Naive B cell (primary cell): ENCODE data around the gene NTM. TPM values are rescaled to one million over a fixed set of nuclear protein-coding genes. Genes with fewer than 3 reads are reported as not detected.

Source experiments
- ATAC-seq, 2 donors: fragments of 150-1000 bp; cut with Tn5 transposase; 2 replicates each; pipeline ENCODE4 v1.10.0; 2021; ENCODE audit warnings: low read depth in 2 of 2, mild to moderate bottlenecking in 2 of 2, moderate library complexity in 2 of 2
- DNase-seq: peaks from one replicate; pipeline ENCODE4 v3.0.0; 2022
- H3K27ac Mint-ChIP-seq, 6 donors: one replicate each; pipeline ENCODE4 v1.8.0; 2020 to 2022; ENCODE audit warnings: mild to moderate bottlenecking in 6 of 6, mixed read lengths in 6 of 6, moderate library complexity in 5 of 6, inconsistent platforms in 2 of 6
- H3K27me3 Mint-ChIP-seq, 3 donors: one replicate each; pipeline ENCODE4 v1.8.0; 2021 to 2022; ENCODE audit warnings: mixed read lengths in 3 of 3, mild to moderate bottlenecking in 1 of 3
- H3K36me3 Mint-ChIP-seq, 2 donors: one replicate each; pipeline ENCODE4 v1.8.0; 2020 to 2022; ENCODE audit warnings: mixed read lengths in 2 of 2, inconsistent platforms in 1 of 2, mild to moderate bottlenecking in 1 of 2
- H3K4me1 Mint-ChIP-seq, 3 donors: one replicate each; pipeline ENCODE4 v1.8.0; 2020 to 2022; ENCODE audit warnings: mixed read lengths in 3 of 3, inconsistent platforms in 1 of 3, mild to moderate bottlenecking in 1 of 3, moderate library complexity in 1 of 3
- H3K4me3 Mint-ChIP-seq, 8 donors: one replicate each; pipeline ENCODE4 v1.8.0; 2020 to 2022; ENCODE audit warnings: mild to moderate bottlenecking in 8 of 8, mixed read lengths in 8 of 8, moderate library complexity in 8 of 8, inconsistent platforms in 2 of 8
- H3K9me3 Mint-ChIP-seq, 7 donors: one replicate each; pipeline ENCODE4 v1.8.0; 2020 to 2022; ENCODE audit warnings: mixed read lengths in 7 of 7, mild to moderate bottlenecking in 5 of 7, inconsistent platforms in 2 of 7, moderate library complexity in 1 of 7
- polyA plus RNA-seq, 6 donors: library from polyadenylated mRNA; unstranded; fragments of 300-500 nt; fragmentation: Illumina TruSeq; gene quantifications; one replicate each; pipeline ENCODE4 v1.2.3, GENCODE V29; 2021; ENCODE audit warnings: low read depth in 6 of 6

Gene NTM
- polyA plus RNA-seq, 6 donors from 2014 or later: not detected

- peaks cover 0 to 7% (median 2%) of the 10 kb centered on the region in 7 donors for H3K9me3 Mint-ChIP-seq
- H3K4me1 Mint-ChIP-seq: no peaks in the 10 kb centered on the region
- no peaks in the 10 kb centered on the region for H3K36me3 Mint-ChIP-seq
- no peaks in the 10 kb centered on the region for H3K27me3 Mint-ChIP-seq
- no peak overlapping the region for H3K4me3 Mint-ChIP-seq
- no peak for ATAC-seq
- DNase-seq: no peak
- H3K27ac Mint-ChIP-seq: no peak overlapping the region
Observed at GRCh38 chr11:131880976-131881375, 510.6 kb downstream of the NTM start.

- H3K4me3 Mint-ChIP-seq: no peak overlapping the region
- no peaks in the 10 kb centered on the region for H3K27me3 Mint-ChIP-seq
- H3K4me1 Mint-ChIP-seq: no peaks in the 10 kb centered on the region
- ATAC-seq (no peak), DNase-seq (no peak)
- H3K9me3 Mint-ChIP-seq: peaks cover 0 to 8% (median under 1%) of the 10 kb centered on the region in 7 donors
- no peak overlapping the region for H3K27ac Mint-ChIP-seq
- H3K36me3 Mint-ChIP-seq: no peaks in the 10 kb centered on the region
Observed at GRCh38 chr11:131883332-131883731, 512.9 kb downstream of the NTM start.

GRCh38 chr11:131884461-131885073, 514.2 kb downstream of the NTM start:
- ATAC-seq (no peak), DNase-seq (no peak)
- Mint-ChIP-seq H3K27me3 (no peaks in the 10 kb centered on the region), H3K27ac (peak overlapping the region in 1 of 6 donors; percentile 24), H3K4me1 (no peaks in the 10 kb centered on the region), H3K9me3 (peaks cover 0 to 6% (median 1%) of the 10 kb centered on the region in 7 donors), H3K36me3 (no peaks in the 10 kb centered on the region), H3K4me3 (no peak overlapping the region)

- Mint-ChIP-seq H3K27ac (no peak overlapping the region), H3K27me3 (no peaks in the 10 kb centered on the region), H3K9me3 (peaks cover 0 to 6% (median 1%) of the 10 kb centered on the region in 7 donors), H3K36me3 (no peaks in the 10 kb centered on the region), H3K4me1 (no peaks in the 10 kb centered on the region), H3K4me3 (no peak overlapping the region)
- no peak for DNase-seq
- ATAC-seq: no peak
Observed at GRCh38 chr11:131885431-131885830, 515.0 kb downstream of the NTM start.

- H3K4me3 Mint-ChIP-seq: no peak overlapping the region
- H3K9me3 Mint-ChIP-seq: peaks cover 0 to 6% (median 1%) of the 10 kb centered on the region in 7 donors
- H3K4me1 Mint-ChIP-seq: no peaks in the 10 kb centered on the region
- no peak overlapping the region for H3K27ac Mint-ChIP-seq
- H3K36me3 Mint-ChIP-seq: no peaks in the 10 kb centered on the region
- no peak for ATAC-seq
- H3K27me3 Mint-ChIP-seq: no peaks in the 10 kb centered on the region
- no peak for DNase-seq
Observed at GRCh38 chr11:131886201-131886600, 515.8 kb downstream of the NTM start.

- Mint-ChIP-seq H3K9me3 (peaks cover 0 to 10% (median 1%) of the 10 kb centered on the region in 7 donors), H3K4me3 (no peak overlapping the region), H3K27me3 (no peaks in the 10 kb centered on the region), H3K4me1 (no peaks in the 10 kb centered on the region), H3K36me3 (no peaks in the 10 kb centered on the region), H3K27ac (no peak overlapping the region)
- ATAC-seq (no peak), DNase-seq (no peak)
Observed at GRCh38 chr11:131888230-131888855, 517.9 kb downstream of the NTM start.

- ATAC-seq: no peak
- H3K27ac Mint-ChIP-seq: no peak overlapping the region
- H3K9me3 Mint-ChIP-seq: peaks cover 0 to 11% (median 1%) of the 10 kb centered on the region in 7 donors
- no peaks in the 10 kb centered on the region for H3K27me3 Mint-ChIP-seq
- H3K36me3 Mint-ChIP-seq: no peaks in the 10 kb centered on the region
- no peak for DNase-seq
- H3K4me1 Mint-ChIP-seq: no peaks in the 10 kb centered on the region
- no peak overlapping the region for H3K4me3 Mint-ChIP-seq
Observed at GRCh38 chr11:131889146-131889577, 518.7 kb downstream of the NTM start.

- DNase-seq: no peak
- Mint-ChIP-seq H3K27me3 (no peaks in the 10 kb centered on the region), H3K4me1 (no peaks in the 10 kb centered on the region), H3K27ac (no peak overlapping the region), H3K4me3 (no peak overlapping the region), H3K9me3 (peaks cover 0 to 5% (median 1%) of the 10 kb centered on the region in 7 donors), H3K36me3 (no peaks in the 10 kb centered on the region)
- no peak for ATAC-seq
Observed at GRCh38 chr11:131889760-131890581, 519.6 kb downstream of the NTM start.

GRCh38 chr11:131893103-131893890, 522.9 kb downstream of the NTM start:
- Mint-ChIP-seq H3K27me3 (no peaks in the 10 kb centered on the region), H3K9me3 (peaks cover 0 to 5% (median 0%) of the 10 kb centered on the region in 7 donors), H3K4me1 (no peaks in the 10 kb centered on the region), H3K27ac (no peak overlapping the region), H3K36me3 (no peaks in the 10 kb centered on the region), H3K4me3 (no peak overlapping the region)
- DNase-seq: no peak
- ATAC-seq: no peak

- Mint-ChIP-seq H3K4me1 (no peaks in the 10 kb centered on the region), H3K9me3 (peaks cover 0 to 5% (median 0%) of the 10 kb centered on the region in 7 donors), H3K27ac (no peak overlapping the region), H3K4me3 (no peak overlapping the region), H3K27me3 (no peaks in the 10 kb centered on the region), H3K36me3 (no peaks in the 10 kb centered on the region)
- no peak for ATAC-seq
- DNase-seq: no peak
Observed at GRCh38 chr11:131893988-131894387, 523.6 kb downstream of the NTM start.

- H3K36me3 Mint-ChIP-seq: no peaks in the 10 kb centered on the region
- no peaks in the 10 kb centered on the region for H3K4me1 Mint-ChIP-seq
- H3K27me3 Mint-ChIP-seq: no peaks in the 10 kb centered on the region
- DNase-seq (no peak), ATAC-seq (no peak)
- H3K27ac Mint-ChIP-seq: no peak overlapping the region
- H3K9me3 Mint-ChIP-seq: peaks cover 0 to 5% (median 0%) of the 10 kb centered on the region in 7 donors
- no peak overlapping the region for H3K4me3 Mint-ChIP-seq
Observed at GRCh38 chr11:131894615-131895544, 524.5 kb downstream of the NTM start.

- Mint-ChIP-seq H3K4me1 (no peaks in the 10 kb centered on the region), H3K27ac (no peak overlapping the region), H3K9me3 (peaks cover 0 to 5% (median 2%) of the 10 kb centered on the region in 7 donors), H3K36me3 (no peaks in the 10 kb centered on the region), H3K4me3 (no peak overlapping the region), H3K27me3 (no peaks in the 10 kb centered on the region)
- ATAC-seq (no peak), DNase-seq (no peak)
Observed at GRCh38 chr11:131895865-131896264, 525.5 kb downstream of the NTM start.
